HCT116 (cell line): Measurements from ENCODE around the gene SPRN. TPM values are rescaled to one million over a fixed set of nuclear protein-coding genes. Genes with fewer than 3 reads are reported as not detected.

Source experiments
- ATAC-seq: fragments of 200-7000 bp; cut with Tn5 transposase; 2 replicates; pipeline ENCODE4 v1.9.1; 2020; ENCODE audit warnings: mild to moderate bottlenecking, moderate library complexity
- BruUV-seq: library from RNA; stranded (reverse); fragments of 400-500 nt; replicated peaks from 2 replicates; lab custom pipeline; 2021; lab: Mats Ljungman, UMichigan
- CTCF ChIA-PET: fragments of 300-600 bp; sonication (Branson Sonifier 250); formaldehyde crosslinking; loops from one replicate; lab custom pipeline; 2021; ENCODE audit warnings: antibody characterized with exemption; lab: Charles Lee
- POLR2A ChIA-PET: fragments of 300-600, 350-600 bp; sonication (Branson Sonifier 250); formaldehyde crosslinking; loops from one replicate; lab custom pipeline; 2021; ENCODE audit warnings: antibody characterized with exemption; lab: Charles Lee
- RAD21 ChIA-PET, 2 experiments: fragments of 300-600 bp; sonication (Branson Sonifier 250); formaldehyde crosslinking; loops; one replicate each; lab custom pipeline; 2023; ENCODE audit warnings: low total read pairs in 2 of 2; ENCODE audit not compliant: uncharacterized antibody in 2 of 2, unreplicated experiment in 2 of 2, low non-redundant PET in 1 of 2; lab: Charles Lee
- DNase-seq: peaks from one replicate; pipeline ENCODE4 v3.0.0-alpha.2; 2010; ENCODE audit warnings: low read depth, low spot score
- H2AFZ ChIP-seq: fragments of 200-600 bp; shearing (Covaris generic), sonication (generic); 2 replicates; pipeline ENCODE4 v1.6.1; 2017; ENCODE audit warnings: low read depth, mixed run types, mixed read lengths, antibody characterized with exemption, low read length; ENCODE audit not compliant: poor library complexity, severe bottlenecking
- H3K27ac ChIP-seq: 2 replicates; pipeline ENCODE4 v1.5.1; 2012; ENCODE audit warnings: low read depth, low read length
- H3K27me3 ChIP-seq: fragments of 200-600 bp; sonication (generic); 2 replicates; pipeline ENCODE4 v1.6.1; 2016; ENCODE audit warnings: mixed run types, low read length, mixed read lengths; ENCODE audit not compliant: insufficient read depth
- H3K36me3 ChIP-seq, 2 experiments: fragments of 200-500 bp in 1 of 2; fragments of 200-600 bp in 1 of 2; sonication (Bioruptor generic) in 1 of 2; sonication (generic) in 1 of 2; 2 replicates each; pipeline versions ENCODE4 v1.5.1 to v1.6.1; 2014 to 2016; ENCODE audit warnings: low read length in 2 of 2, inconsistent platforms in 1 of 2, mixed read lengths in 1 of 2, mixed run types in 1 of 2; ENCODE audit not compliant: insufficient read depth in 2 of 2, control insufficient read depth in 1 of 2
- H3K4me1 ChIP-seq, 2 experiments: fragments of 200-600 bp in 1 of 2; sonication (generic) in 1 of 2; 2 replicates each; pipeline versions ENCODE4 v1.5.1 to v1.6.1; 2012 to 2017; ENCODE audit warnings: low read length in 2 of 2, inconsistent platforms in 1 of 2, mild to moderate bottlenecking in 1 of 2, mixed read lengths in 1 of 2, mixed run types in 1 of 2, moderate library complexity in 1 of 2; ENCODE audit not compliant: insufficient read depth in 2 of 2, control insufficient read depth in 1 of 2
- H3K4me2 ChIP-seq: fragments of 200-600 bp; sonication (generic); 2 replicates; pipeline ENCODE4 v1.6.1; 2017; ENCODE audit warnings: mixed run types, low read length, mixed read lengths
- H3K4me3 ChIP-seq, 2 experiments: fragments of 200-600 bp in 1 of 2; sonication (generic) in 1 of 2; replicated peaks in 1 of 2; 2 replicates each; pipeline ENCODE4 v1.5.1; 2011 to 2016; ENCODE audit warnings: low read length in 2 of 2, control low read depth in 1 of 2, low read depth in 1 of 2, mild to moderate bottlenecking in 1 of 2, mixed read lengths in 1 of 2, mixed run types in 1 of 2
- H3K79me2 ChIP-seq: fragments of 200-600 bp; sonication (generic); 2 replicates; pipeline ENCODE4 v1.6.1; 2017; ENCODE audit warnings: mild to moderate bottlenecking, mixed run types, low read length, moderate library complexity, mixed read lengths; ENCODE audit not compliant: insufficient read depth
- H3K9ac ChIP-seq: fragments of 200-600 bp; sonication (generic); 2 replicates; pipeline ENCODE4 v1.6.1; 2016; ENCODE audit warnings: low read length, mixed read lengths
- H3K9me2 ChIP-seq: fragments of 200-600 bp; sonication (generic), shearing (Covaris generic); 2 replicates; pipeline ENCODE4 v1.6.1; 2017; ENCODE audit warnings: mixed run types, mild to moderate bottlenecking, moderate library complexity; ENCODE audit not compliant: insufficient read depth
- H3K9me3 ChIP-seq, 2 experiments: fragments of 200-500 bp in 1 of 2; fragments of 200-600 bp in 1 of 2; sonication (Bioruptor generic) in 1 of 2; sonication (generic) in 1 of 2; 2 replicates each; pipeline ENCODE4 v1.6.1; 2014 to 2017; ENCODE audit warnings: low read length in 2 of 2, mixed read lengths in 2 of 2, inconsistent platforms in 1 of 2, low read depth in 1 of 2, mild to moderate bottlenecking in 1 of 2, mixed run types in 1 of 2, moderate library complexity in 1 of 2; ENCODE audit not compliant: control insufficient read depth in 1 of 2, insufficient read depth in 1 of 2
- H4K20me1 ChIP-seq: fragments of 200-600 bp; sonication (generic), shearing (Covaris generic); 2 replicates; pipeline ENCODE4 v1.6.1; 2017; ENCODE audit warnings: mixed run types, mild to moderate bottlenecking, moderate library complexity; ENCODE audit not compliant: insufficient read depth
- CBX3 ChIP-seq: IDR thresholded peaks from 2 replicates; pipeline ENCODE4 v1.6.1; 2012; ENCODE audit warnings: low read depth
- ELF1 ChIP-seq: IDR thresholded peaks from 2 replicates; pipeline ENCODE4 v1.6.1; 2012; ENCODE audit warnings: low read depth, borderline replicate concordance
- EZH2 ChIP-seq: fragments of 200-600 bp; sonication (generic); IDR thresholded peaks from 2 replicates; pipeline ENCODE4 v1.6.1; 2017; ENCODE audit warnings: antibody characterized with exemption, mixed run types
- POLR2A ChIP-seq: IDR thresholded peaks from 2 replicates; pipeline ENCODE4 v1.7.0; 2011; ENCODE audit warnings: borderline replicate concordance; ENCODE audit not compliant: insufficient read depth, insufficient read length; ENCODE audit errors: extremely low read depth
- POLR2AphosphoS5 ChIP-seq: IDR thresholded peaks from 2 replicates; pipeline ENCODE4 v1.6.1; 2011; ENCODE audit warnings: mild to moderate bottlenecking, low read depth, low read length, moderate library complexity
- RAD21 ChIP-seq: IDR thresholded peaks from 2 replicates; pipeline ENCODE4 v1.6.1; 2012; ENCODE audit warnings: low read depth, mild to moderate bottlenecking
- SP1 ChIP-seq: IDR thresholded peaks from 2 replicates; pipeline ENCODE4 v1.6.1; 2012; ENCODE audit warnings: low read depth
- SRF ChIP-seq: IDR thresholded peaks from 2 replicates; pipeline ENCODE4 v1.6.1; 2012; ENCODE audit warnings: low read depth
- TCF7L2 ChIP-seq: IDR thresholded peaks from 2 replicates; pipeline ENCODE4 v1.7.0; 2011; ENCODE audit warnings: borderline replicate concordance, inconsistent platforms; ENCODE audit not compliant: insufficient read depth, insufficient read length; ENCODE audit errors: extremely low read depth
- YY1 ChIP-seq: IDR thresholded peaks from 2 replicates; pipeline ENCODE4 v1.6.1; 2011; ENCODE audit warnings: low read length, low read depth, moderate library complexity, mild to moderate bottlenecking; ENCODE audit not compliant: insufficient replicate concordance; ENCODE audit errors: extremely low read depth
- ZNF274 ChIP-seq: fragments of 200-500 bp; sonication (Bioruptor generic); IDR thresholded peaks from 2 replicates; pipeline ENCODE4 v1.6.1; 2014; ENCODE audit warnings: mild to moderate bottlenecking, low read depth, low read length, inconsistent platforms
- intact Hi-C: fragments of 100-400 bp; cut with micrococcal nuclease; formaldehyde crosslinking; loops from 2 replicates; pipeline ENCODE4 v1.10.0; 2022
- total RNA-seq: library from RNA; stranded (reverse); gene quantifications from one replicate; pipeline ENCODE4 v1.2.1, GENCODE V29; 2021; ENCODE audit not compliant: unreplicated experiment
- TF ChIP-seq, protein P1 (sequence below): IDR thresholded peaks from 2 replicates; pipeline ENCODE4 v1.6.1; 2012
- TF ChIP-seq, protein P2 (sequence below): IDR thresholded peaks from 2 replicates; pipeline ENCODE4 v1.6.1; 2012; ENCODE audit warnings: low read depth
- TF ChIP-seq, protein P3 (sequence below), 3 experiments: fragments of 200-600 bp in 1 of 3; sonication (generic) in 1 of 3; IDR thresholded peaks in 2 of 3; conservative IDR thresholded peaks in 1 of 3; 2 replicates each; pipeline ENCODE4 v1.5.1; 2012 to 2017; ENCODE audit warnings: low read depth in 2 of 3, low read length in 2 of 3, antibody characterized with exemption in 1 of 3, borderline replicate concordance in 1 of 3, control low read depth in 1 of 3, mild to moderate bottlenecking in 1 of 3, mixed read lengths in 1 of 3, mixed run types in 1 of 3, moderate library complexity in 1 of 3; ENCODE audit not compliant: insufficient read depth in 1 of 3

SPRN gene
- total RNA-seq, 1 experiment from 2014 or later = not detected

DNA sequence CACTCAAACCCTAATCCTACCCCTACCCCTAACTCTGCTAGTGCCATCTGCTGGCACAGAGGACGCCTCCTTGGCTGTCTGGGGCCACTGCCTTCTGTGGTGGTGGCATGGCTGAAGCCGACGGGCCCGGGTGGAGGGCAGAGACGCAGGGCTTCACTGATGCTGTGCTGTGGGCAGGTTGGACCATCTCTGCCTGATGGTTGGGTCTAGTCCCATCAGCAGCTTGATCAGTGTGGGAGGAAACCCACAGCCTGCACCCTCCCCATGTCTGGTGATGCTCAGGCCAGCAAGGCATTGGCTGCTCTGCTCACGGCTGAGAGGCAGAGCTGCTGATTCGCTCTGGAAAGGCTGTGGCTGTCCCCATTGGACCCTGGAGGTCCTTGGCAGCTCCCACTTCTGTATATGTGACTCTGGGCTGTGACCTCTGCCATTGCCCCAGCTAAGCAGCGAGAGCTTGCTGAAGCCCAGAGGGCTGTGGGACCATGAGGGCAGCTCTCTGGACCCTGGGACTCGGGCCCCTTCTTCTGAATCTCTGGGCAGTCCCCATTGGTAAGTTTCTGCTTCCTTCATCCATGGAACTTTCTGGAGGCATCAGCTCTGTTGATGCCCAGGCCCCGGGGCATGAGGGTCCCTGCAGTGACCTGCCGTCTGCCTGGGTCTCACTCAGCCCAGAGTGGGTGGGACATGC lies 29.2 kb upstream of the SPRN start, which contains the start of gene SCART1:
Gene SCART1 (plus strand): TSS at position 430 of the 688 bp plus-strand sequence. CDS start 53 bp downstream, at position 483.
- H3K27ac ChIP-seq = no peak within 1 kb of the TSS
- CTCF ChIA-PET = no interaction called here
- POLR2A ChIA-PET = no interaction called here
- TF ChIP-seq EZH2 (no peak), ZNF274 (no peak), TCF7L2 (no peak), CBX3 (no peak), POLR2AphosphoS5 (no peak)
- TF ChIP-seq, protein P1, sequence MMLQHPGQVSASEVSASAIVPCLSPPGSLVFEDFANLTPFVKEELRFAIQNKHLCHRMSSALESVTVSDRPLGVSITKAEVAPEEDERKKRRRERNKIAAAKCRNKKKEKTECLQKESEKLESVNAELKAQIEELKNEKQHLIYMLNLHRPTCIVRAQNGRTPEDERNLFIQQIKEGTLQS = no peak
- H3K4me1 ChIP-seq = no peaks in the 10 kb centered on the region
- H3K4me3 ChIP-seq = no peak within 1 kb of the TSS
- no peak for DNase-seq
- H3K9me2 ChIP-seq = no peaks in the 10 kb centered on the region
- H2AFZ ChIP-seq = no peak within 1 kb of the TSS
- no peak within 1 kb of the TSS for H3K4me2 ChIP-seq
- H3K9ac ChIP-seq = no peak within 1 kb of the TSS
- no peaks in the 10 kb centered on the region for H3K27me3 ChIP-seq
- peaks cover 0 to 3% of the 10 kb centered on the region in 2 experiments; a peak in 1 of 4 replicates for H3K9me3 ChIP-seq
- H3K36me3 ChIP-seq = no peaks in the 10 kb centered on the region
- H4K20me1 ChIP-seq = no peaks in the 10 kb centered on the region
- H3K79me2 ChIP-seq = no peaks in the 10 kb centered on the region
- no TSS peak for BruUV-seq
- intact Hi-C loops = no loop called here
- RAD21 ChIA-PET = no interaction called here
- no peak for ATAC-seq

DNA sequence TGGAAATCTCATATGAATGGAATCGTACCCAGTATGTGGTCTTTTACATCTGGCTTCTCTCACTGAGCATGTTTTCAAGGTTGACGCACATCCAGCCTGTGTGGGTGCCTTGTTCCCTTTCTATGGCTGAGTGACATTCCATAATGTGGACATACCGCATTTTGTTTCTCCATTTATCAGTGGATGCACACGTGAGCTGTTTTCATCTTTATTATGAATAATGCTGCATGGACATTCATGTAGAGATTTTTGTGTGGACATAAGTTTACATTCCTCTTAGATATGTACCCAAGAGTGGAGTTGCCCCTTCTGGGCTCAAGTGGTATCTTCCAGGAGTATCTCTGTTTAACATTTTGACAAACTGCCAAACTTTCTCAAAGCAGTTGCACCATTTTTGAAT lies 28.0 kb upstream of the SPRN start:
- BruUV-seq = no TSS peak
- TF ChIP-seq POLR2AphosphoS5 = no peak
- TF ChIP-seq RAD21 = no peak
- TF ChIP-seq CBX3 = no peak
- no peak for TF ChIP-seq ELF1
- TF ChIP-seq EZH2 = no peak
- TF ChIP-seq, protein P2, sequence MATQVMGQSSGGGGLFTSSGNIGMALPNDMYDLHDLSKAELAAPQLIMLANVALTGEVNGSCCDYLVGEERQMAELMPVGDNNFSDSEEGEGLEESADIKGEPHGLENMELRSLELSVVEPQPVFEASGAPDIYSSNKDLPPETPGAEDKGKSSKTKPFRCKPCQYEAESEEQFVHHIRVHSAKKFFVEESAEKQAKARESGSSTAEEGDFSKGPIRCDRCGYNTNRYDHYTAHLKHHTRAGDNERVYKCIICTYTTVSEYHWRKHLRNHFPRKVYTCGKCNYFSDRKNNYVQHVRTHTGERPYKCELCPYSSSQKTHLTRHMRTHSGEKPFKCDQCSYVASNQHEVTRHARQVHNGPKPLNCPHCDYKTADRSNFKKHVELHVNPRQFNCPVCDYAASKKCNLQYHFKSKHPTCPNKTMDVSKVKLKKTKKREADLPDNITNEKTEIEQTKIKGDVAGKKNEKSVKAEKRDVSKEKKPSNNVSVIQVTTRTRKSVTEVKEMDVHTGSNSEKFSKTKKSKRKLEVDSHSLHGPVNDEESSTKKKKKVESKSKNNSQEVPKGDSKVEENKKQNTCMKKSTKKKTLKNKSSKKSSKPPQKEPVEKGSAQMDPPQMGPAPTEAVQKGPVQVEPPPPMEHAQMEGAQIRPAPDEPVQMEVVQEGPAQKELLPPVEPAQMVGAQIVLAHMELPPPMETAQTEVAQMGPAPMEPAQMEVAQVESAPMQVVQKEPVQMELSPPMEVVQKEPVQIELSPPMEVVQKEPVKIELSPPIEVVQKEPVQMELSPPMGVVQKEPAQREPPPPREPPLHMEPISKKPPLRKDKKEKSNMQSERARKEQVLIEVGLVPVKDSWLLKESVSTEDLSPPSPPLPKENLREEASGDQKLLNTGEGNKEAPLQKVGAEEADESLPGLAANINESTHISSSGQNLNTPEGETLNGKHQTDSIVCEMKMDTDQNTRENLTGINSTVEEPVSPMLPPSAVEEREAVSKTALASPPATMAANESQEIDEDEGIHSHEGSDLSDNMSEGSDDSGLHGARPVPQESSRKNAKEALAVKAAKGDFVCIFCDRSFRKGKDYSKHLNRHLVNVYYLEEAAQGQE = no peak
- TF ChIP-seq SRF = no peak
- no peak for TF ChIP-seq YY1
- TF ChIP-seq, protein P3, sequence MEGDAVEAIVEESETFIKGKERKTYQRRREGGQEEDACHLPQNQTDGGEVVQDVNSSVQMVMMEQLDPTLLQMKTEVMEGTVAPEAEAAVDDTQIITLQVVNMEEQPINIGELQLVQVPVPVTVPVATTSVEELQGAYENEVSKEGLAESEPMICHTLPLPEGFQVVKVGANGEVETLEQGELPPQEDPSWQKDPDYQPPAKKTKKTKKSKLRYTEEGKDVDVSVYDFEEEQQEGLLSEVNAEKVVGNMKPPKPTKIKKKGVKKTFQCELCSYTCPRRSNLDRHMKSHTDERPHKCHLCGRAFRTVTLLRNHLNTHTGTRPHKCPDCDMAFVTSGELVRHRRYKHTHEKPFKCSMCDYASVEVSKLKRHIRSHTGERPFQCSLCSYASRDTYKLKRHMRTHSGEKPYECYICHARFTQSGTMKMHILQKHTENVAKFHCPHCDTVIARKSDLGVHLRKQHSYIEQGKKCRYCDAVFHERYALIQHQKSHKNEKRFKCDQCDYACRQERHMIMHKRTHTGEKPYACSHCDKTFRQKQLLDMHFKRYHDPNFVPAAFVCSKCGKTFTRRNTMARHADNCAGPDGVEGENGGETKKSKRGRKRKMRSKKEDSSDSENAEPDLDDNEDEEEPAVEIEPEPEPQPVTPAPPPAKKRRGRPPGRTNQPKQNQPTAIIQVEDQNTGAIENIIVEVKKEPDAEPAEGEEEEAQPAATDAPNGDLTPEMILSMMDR (IDR thresholded peaks at IDR 0.05 in 2 of 3, conservative IDR thresholded peaks at IDR 0.05 in 1 of 3; ENCODE audit: borderline replicate concordance in 1 of 3, insufficient read depth in 1 of 3, low read depth in 2 of 3, low read length in 2 of 3) = no peak
- no peak for TF ChIP-seq POLR2A
- TF ChIP-seq SP1 = no peak

More for the DNA sequence above, 28.0 kb upstream of the SPRN start:
- Histone ChIP-seq H3K4me1 (no peaks in the 10 kb centered on the region), H3K4me2 (no peak overlapping the region), H4K20me1 (no peaks in the 10 kb centered on the region), H3K9me2 (no peaks in the 10 kb centered on the region), H3K79me2 (no peaks in the 10 kb centered on the region), H3K27ac (no peak overlapping the region), H3K9me3 (peaks cover 0 to 3% of the 10 kb centered on the region in 2 experiments; a peak in 1 of 4 replicates), H2AFZ (no peak overlapping the region), H3K9ac (no peak overlapping the region), H3K36me3 (no peaks in the 10 kb centered on the region), H3K4me3 (no peak overlapping the region), H3K27me3 (no peaks in the 10 kb centered on the region)
- ChIA-PET RAD21 (no interaction called here), CTCF (no interaction called here), POLR2A (no interaction called here)
- DNase-seq (no peak), ATAC-seq (no peak)
- intact Hi-C loops = no loop called here
